CD4-positive, alpha-beta T cell (primary cell): ENCODE data around the gene HACD3. TPM values are rescaled to one million over a fixed set of nuclear protein-coding genes. Genes with fewer than 3 reads are reported as not detected.
A peak's percentile ranks its signal among the peaks of the same experiment; 100 is the strongest.

Source experiments
- ATAC-seq: fragments of 200-7000 bp; cut with Tn5 transposase; one replicate; pipeline ENCODE4 v1.10.0; 2022; ENCODE audit warnings: mild to moderate bottlenecking; ENCODE audit not compliant: poor library complexity
- CTCF ChIA-PET: fragments of 350-600 bp; sonication (Branson Sonifier 250); formaldehyde crosslinking; loops from one replicate; lab custom pipeline; 2021; ENCODE audit warnings: antibody characterized with exemption, inconsistent platforms; lab: Charles Lee
- POLR2A ChIA-PET: fragments of 350-600 bp; sonication (Branson Sonifier 250); formaldehyde crosslinking; loops from one replicate; lab custom pipeline; 2021; ENCODE audit warnings: antibody characterized with exemption, inconsistent platforms; lab: Charles Lee
- DNase-seq, 14 experiments: peaks; one replicate each; pipeline ENCODE4 v3.0.0-alpha.2; 2013 to 2020; ENCODE audit warnings: mixed read lengths in 2 of 14
- H3K27ac ChIP-seq, 2 donors: one replicate each; pipeline versions ENCODE4 v1.5.1 to v1.7.0; 2013; ENCODE audit warnings: low read length in 2 of 2, low read depth in 1 of 2, mild to moderate bottlenecking in 1 of 2
- H3K27me3 ChIP-seq, 2 experiments: 1 replicate in 1 of 2; 2 replicates in 1 of 2; pipeline versions ENCODE4 v1.6.1 to v1.7.0; 2013; ENCODE audit warnings: low read length in 2 of 2, control low read depth in 1 of 2, mild to moderate bottlenecking in 1 of 2, moderate library complexity in 1 of 2; ENCODE audit not compliant: insufficient read depth in 2 of 2, control insufficient read depth in 1 of 2
- H3K36me3 ChIP-seq: one replicate; pipeline ENCODE4 v1.6.1; 2013; ENCODE audit warnings: low read length, control low read depth; ENCODE audit not compliant: insufficient read depth
- H3K4me1 ChIP-seq: one replicate; pipeline ENCODE4 v1.6.1; 2013; ENCODE audit warnings: low read length, control low read depth; ENCODE audit not compliant: insufficient read depth
- H3K4me3 ChIP-seq: one replicate; pipeline ENCODE4 v1.5.1; 2013; ENCODE audit warnings: mild to moderate bottlenecking, low read length, moderate library complexity
- H3K9me3 ChIP-seq, 2 experiments: 1 replicate in 1 of 2; 2 replicates in 1 of 2; pipeline versions ENCODE4 v1.6.1 to v1.7.0; 2013; ENCODE audit warnings: low read length in 2 of 2, mild to moderate bottlenecking in 2 of 2, control low read depth in 1 of 2, moderate library complexity in 1 of 2; ENCODE audit not compliant: control insufficient read depth in 1 of 2, insufficient read depth in 1 of 2
- H3K27ac Mint-ChIP-seq: one replicate; pipeline ENCODE4 v1.8.0; 2020; ENCODE audit warnings: mixed read lengths
- H3K27me3 Mint-ChIP-seq: one replicate; pipeline ENCODE4 v1.8.0; 2021; ENCODE audit warnings: mixed read lengths
- H3K36me3 Mint-ChIP-seq: one replicate; pipeline ENCODE4 v1.8.0; 2021; ENCODE audit warnings: low read depth, mixed read lengths
- H3K4me1 Mint-ChIP-seq: one replicate; pipeline ENCODE4 v1.8.0; 2021; ENCODE audit warnings: low read depth, mixed read lengths
- H3K4me3 Mint-ChIP-seq: one replicate; pipeline ENCODE4 v1.8.0; 2020; ENCODE audit warnings: mild to moderate bottlenecking, mixed read lengths
- H3K9me3 Mint-ChIP-seq: one replicate; pipeline ENCODE4 v1.8.0; 2020; ENCODE audit warnings: mixed read lengths
- CTCF ChIP-seq: fragments of 200-600 bp; IDR thresholded peaks from one replicate; pipeline ENCODE4 v1.8.0; 2022; ENCODE audit warnings: antibody characterized with exemption, mild to moderate bottlenecking
- intact Hi-C, 2 experiments: fragments of 100-400 bp; cut with DNase I in 1 of 2; cut with micrococcal nuclease in 1 of 2; formaldehyde crosslinking; loops; one replicate each; pipeline versions ENCODE4 v1.15.1 to v1.9.0; 2023 to 2025; cut with DNase I, micrococcal nuclease
- total RNA-seq, 174 experiments: library from RNA in 2 of 174; stranded (reverse) in 2 of 174; gene quantifications; one replicate each; pipeline ENCODE4 v1.2.3 and lab custom pipeline; 2021 to 2026

HACD3 gene
- total RNA-seq, 2 experiments from 2014 or later: 13.9 to 14.1 TPM

GRCh38 chr15:65583701-65584100, 53.4 kb downstream of the HACD3 start:
- Histone ChIP-seq H3K36me3 (peaks cover 59% of the 10 kb centered on the region), H3K4me1 (peaks cover 4% of the 10 kb centered on the region), H3K27me3 (no peaks in the 10 kb centered on the region), H3K9me3 (no peaks in the 10 kb centered on the region), H3K4me3 (no peak overlapping the region), H3K27ac (peak overlapping the region; percentile 37 to 61)
- peak overlapping the region; percentile 89 for H3K27ac Mint-ChIP-seq
- POLR2A ChIA-PET: no interaction called here
- H3K36me3 Mint-ChIP-seq: peaks cover 81% of the 10 kb centered on the region
- intact Hi-C loops: no loop called here
- ATAC-seq (peak; percentile 82), DNase-seq (peak in 12 of 14 experiments; percentile 4 to 87 (median 43))
- H3K4me1 Mint-ChIP-seq: peaks cover 41% of the 10 kb centered on the region
- no peaks in the 10 kb centered on the region for H3K27me3 Mint-ChIP-seq
- CTCF ChIA-PET: no interaction called here
- H3K9me3 Mint-ChIP-seq: no peaks in the 10 kb centered on the region
- peak overlapping the region; percentile 66 for H3K4me3 Mint-ChIP-seq
- no peak for TF ChIP-seq CTCF

- Mint-ChIP-seq H3K27me3 (no peaks in the 10 kb centered on the region), H3K36me3 (peaks cover 79% of the 10 kb centered on the region), H3K4me1 (peaks cover 41% of the 10 kb centered on the region), H3K4me3 (peak overlapping the region; percentile 66), H3K27ac (peak overlapping the region; percentile 89), H3K9me3 (no peaks in the 10 kb centered on the region)
- Histone ChIP-seq H3K36me3 (peaks cover 57% of the 10 kb centered on the region), H3K4me1 (peaks cover 4% of the 10 kb centered on the region), H3K4me3 (no peak overlapping the region), H3K9me3 (no peaks in the 10 kb centered on the region), H3K27me3 (no peaks in the 10 kb centered on the region), H3K27ac (peak overlapping the region; percentile 19 to 61)
- CTCF ChIA-PET: interaction anchor here (1.0 kb wide), 1 partner anchor 12 kb away, joined by 3 read pairs; no protein-coding TSS in a partner anchor
- POLR2A ChIA-PET: interaction anchor here (0.8 kb wide), 1 partner anchor 725 kb away, joined by 3 read pairs; no protein-coding TSS in a partner anchor
- intact Hi-C loops: no loop called here
- DNase-seq (no peak), ATAC-seq (no peak)
- TF ChIP-seq CTCF: no peak
Observed at GRCh38 chr15:65584241-65584640, 54.0 kb downstream of the HACD3 start.

- no peaks in the 10 kb centered on the region for H3K9me3 ChIP-seq
- H3K4me1 ChIP-seq: peaks cover 4% of the 10 kb centered on the region
- H3K27ac ChIP-seq: no peak overlapping the region
- H3K4me1 Mint-ChIP-seq: peaks cover 39% of the 10 kb centered on the region
- intact Hi-C loops: no loop called here
- H3K4me3 Mint-ChIP-seq: no peak overlapping the region
- ChIA-PET CTCF (no interaction called here), POLR2A (no interaction called here)
- no peak overlapping the region for H3K4me3 ChIP-seq
- no peak for DNase-seq
- H3K36me3 ChIP-seq: peaks cover 58% of the 10 kb centered on the region
- no peak for TF ChIP-seq CTCF
- no peaks in the 10 kb centered on the region for H3K27me3 ChIP-seq
- H3K36me3 Mint-ChIP-seq: peaks cover 84% of the 10 kb centered on the region
- no peak overlapping the region for H3K27ac Mint-ChIP-seq
- H3K27me3 Mint-ChIP-seq: no peaks in the 10 kb centered on the region
- no peaks in the 10 kb centered on the region for H3K9me3 Mint-ChIP-seq
- no peak for ATAC-seq
Observed at GRCh38 chr15:65587094-65587493, 56.8 kb downstream of the HACD3 start.
